Astrocyte (in vitro differentiated cells and primary cell): ENCODE results near the gene SPOCK1. TPM values are rescaled to one million over a fixed set of nuclear protein-coding genes. Genes with fewer than 3 reads are reported as not detected.
A peak's percentile ranks its signal among the peaks of the same experiment; 100 is the strongest.

Source experiments
- DNase-seq: peaks from one replicate; pipeline ENCODE4 v3.0.0-alpha.2; 2010; ENCODE audit warnings: low read depth
- FAIRE-seq: peaks from 2 replicates; lab custom pipeline; 2011; peaks lifted over from hg19 to GRCh38; lab: Jason Lieb, UNC
- H2AFZ ChIP-seq: 2 replicates; pipeline ENCODE4 v1.6.0; 2012; ENCODE audit warnings: low read depth, low read length, inconsistent platforms
- H3K27ac ChIP-seq: 2 replicates; pipeline ENCODE4 v1.5.1; 2011; ENCODE audit warnings: low read depth, low read length, inconsistent platforms
- H3K27me3 ChIP-seq: 2 replicates; pipeline ENCODE4 v1.6.0; 2011; ENCODE audit warnings: low read length, inconsistent platforms; ENCODE audit not compliant: insufficient read depth
- H3K36me3 ChIP-seq: 2 replicates; pipeline ENCODE4 v1.5.1; 2011; ENCODE audit warnings: low read length, inconsistent platforms; ENCODE audit not compliant: insufficient read depth
- H3K4me1 ChIP-seq: 2 replicates; pipeline ENCODE4 v1.5.1; 2011; ENCODE audit warnings: low read length, inconsistent platforms; ENCODE audit not compliant: insufficient read depth
- H3K4me2 ChIP-seq: 2 replicates; pipeline ENCODE4 v1.6.0; 2012; ENCODE audit warnings: low read length, inconsistent platforms
- H3K4me3 ChIP-seq: 2 replicates; pipeline ENCODE4 v1.5.1; 2011; ENCODE audit warnings: low read depth, mild to moderate bottlenecking, low read length, inconsistent platforms; ENCODE audit not compliant: insufficient read depth
- H3K79me2 ChIP-seq: 2 replicates; pipeline ENCODE4 v1.6.0; 2012; ENCODE audit warnings: mild to moderate bottlenecking, low read length, inconsistent platforms; ENCODE audit not compliant: insufficient read depth
- H3K9ac ChIP-seq: 2 replicates; pipeline ENCODE4 v1.6.0; 2012; ENCODE audit warnings: mild to moderate bottlenecking, low read length, inconsistent platforms
- H3K9me3 ChIP-seq: 2 replicates; pipeline ENCODE4 v1.5.1; 2012; ENCODE audit warnings: low read depth, mild to moderate bottlenecking, low read length, inconsistent platforms; ENCODE audit not compliant: insufficient read depth
- H4K20me1 ChIP-seq: 2 replicates; pipeline ENCODE4 v1.6.0; 2012; ENCODE audit warnings: low read length, inconsistent platforms; ENCODE audit not compliant: insufficient read depth
- H3K27ac Mint-ChIP-seq: one replicate; pipeline ENCODE4 v1.8.0; 2021; ENCODE audit warnings: mild to moderate bottlenecking, mixed read lengths; ENCODE audit not compliant: unreplicated experiment
- H3K27me3 Mint-ChIP-seq: one replicate; pipeline ENCODE4 v1.8.0; 2021; ENCODE audit warnings: low read depth, mixed read lengths; ENCODE audit not compliant: unreplicated experiment
- H3K36me3 Mint-ChIP-seq: one replicate; pipeline ENCODE4 v1.8.0; 2021; ENCODE audit warnings: low read depth, mixed read lengths; ENCODE audit not compliant: unreplicated experiment
- H3K4me1 Mint-ChIP-seq: one replicate; pipeline ENCODE4 v1.8.0; 2021; ENCODE audit warnings: low read depth, mixed read lengths; ENCODE audit not compliant: unreplicated experiment
- H3K4me3 Mint-ChIP-seq: one replicate; pipeline ENCODE4 v1.8.0; 2021; ENCODE audit warnings: mild to moderate bottlenecking, moderate library complexity, mixed read lengths; ENCODE audit not compliant: unreplicated experiment
- H3K9me3 Mint-ChIP-seq: one replicate; pipeline ENCODE4 v1.8.0; 2021; ENCODE audit warnings: mild to moderate bottlenecking, mixed read lengths; ENCODE audit not compliant: unreplicated experiment
- CTCF ChIP-seq: IDR thresholded peaks from 2 replicates; pipeline ENCODE4 v1.5.1; 2011; ENCODE audit warnings: low read depth, mild to moderate bottlenecking, inconsistent platforms, low read length, moderate library complexity; ENCODE audit not compliant: insufficient read depth
- EZH2 ChIP-seq: IDR thresholded peaks from 2 replicates; pipeline ENCODE4 v1.6.1; 2012; ENCODE audit warnings: mild to moderate bottlenecking, low read length, inconsistent platforms; ENCODE audit not compliant: insufficient read depth
- total RNA-seq: library from RNA; stranded (reverse); gene quantifications from 2 replicates; pipeline ENCODE4 v1.2.1, GENCODE V29; 2021

The SPOCK1 gene
- total RNA-seq, 1 donor from 2014 or later = 53.5 TPM

- H3K27ac ChIP-seq = peak overlapping the region; percentile 80
- no peak for TF ChIP-seq CTCF
- no peak for TF ChIP-seq EZH2
- peak overlapping the region; percentile 14 for H3K9ac ChIP-seq
- H3K4me3 Mint-ChIP-seq = no peak overlapping the region
- peak; percentile 49 for FAIRE-seq
- peak; percentile 97 for DNase-seq
- peaks cover 36% of the 10 kb centered on the region for H3K4me1 ChIP-seq
- peaks cover 4% of the 10 kb centered on the region for H3K4me1 Mint-ChIP-seq
- peaks cover 78% of the 10 kb centered on the region for H3K79me2 ChIP-seq
- no peaks in the 10 kb centered on the region for H3K9me3 ChIP-seq
- H4K20me1 ChIP-seq = no peaks in the 10 kb centered on the region
- no peak overlapping the region for H2AFZ ChIP-seq
- no peak overlapping the region for H3K4me3 ChIP-seq
- no peaks in the 10 kb centered on the region for H3K27me3 ChIP-seq
- no peaks in the 10 kb centered on the region for H3K36me3 ChIP-seq
- no peaks in the 10 kb centered on the region for H3K36me3 Mint-ChIP-seq
- peak overlapping the region; percentile 37 for H3K4me2 ChIP-seq
- H3K27ac Mint-ChIP-seq = no peak overlapping the region
- H3K27me3 Mint-ChIP-seq = peaks cover 2% of the 10 kb centered on the region
- H3K9me3 Mint-ChIP-seq = no peaks in the 10 kb centered on the region
These were observed 12.4 kb downstream of the SPOCK1 start for GRCh38 chr5:137486707-137487106.

GRCh38 chr5:137481596-137481995, 17.5 kb downstream of the SPOCK1 start:
- no peak overlapping the region for H3K4me3 Mint-ChIP-seq
- FAIRE-seq = no peak
- H3K79me2 ChIP-seq = peaks cover 81% of the 10 kb centered on the region

More at GRCh38 chr5:137481596-137481995, 17.5 kb downstream of the SPOCK1 start:
- H3K27ac ChIP-seq = no peak overlapping the region
- H3K36me3 ChIP-seq = no peaks in the 10 kb centered on the region
- no peak overlapping the region for H3K9ac ChIP-seq
- Mint-ChIP-seq H3K9me3 (no peaks in the 10 kb centered on the region), H3K27me3 (peaks cover 1% of the 10 kb centered on the region), H3K27ac (no peak overlapping the region), H3K36me3 (no peaks in the 10 kb centered on the region), H3K4me1 (no peaks in the 10 kb centered on the region)
- TF ChIP-seq EZH2 = no peak
- no peak for TF ChIP-seq CTCF
- DNase-seq = peak; percentile 30
- H3K9me3 ChIP-seq = no peaks in the 10 kb centered on the region
- no peak overlapping the region for H3K4me2 ChIP-seq
- H4K20me1 ChIP-seq = peaks cover 5% of the 10 kb centered on the region
- H2AFZ ChIP-seq = no peak overlapping the region
- H3K27me3 ChIP-seq = no peaks in the 10 kb centered on the region
- H3K4me1 ChIP-seq = peaks cover 8% of the 10 kb centered on the region
- no peak overlapping the region for H3K4me3 ChIP-seq
